H1 (cell line): ENCODE data around the gene GALNT17. TPM values are rescaled to one million over a fixed set of nuclear protein-coding genes. Genes with fewer than 3 reads are reported as not detected.

Experiments used
- ASH2L ChIP-seq: fragments of 200-600, 300-600 bp; sonication (generic); IDR thresholded peaks from one replicate; pipeline ENCODE4 v1.7.1; 2017; ENCODE audit warnings: low read length
- BACH1 ChIP-seq: IDR thresholded peaks from 2 replicates; pipeline ENCODE4 v1.6.1; 2012; ENCODE audit warnings: low read length, improper control_type of control experiment
- CEBPB ChIP-seq: IDR thresholded peaks from 2 replicates; pipeline ENCODE4 v1.6.1; 2012; ENCODE audit warnings: low read depth, low read length
- CHD7 ChIP-seq: fragments of 300-600 bp; sonication (generic); IDR thresholded peaks from 2 replicates; pipeline ENCODE4 v1.7.1; 2012; ENCODE audit warnings: low read length, moderate library complexity, mild to moderate bottlenecking, inconsistent platforms; ENCODE audit not compliant: insufficient replicate concordance
- CREB1 ChIP-seq: IDR thresholded peaks from 2 replicates; pipeline ENCODE4 v1.6.1; 2012; ENCODE audit warnings: inconsistent platforms
- EGR1 ChIP-seq: IDR thresholded peaks from 2 replicates; pipeline ENCODE4 v1.6.1; 2011; ENCODE audit warnings: low read depth, low read length, borderline replicate concordance
- FOSL1 ChIP-seq: IDR thresholded peaks from 2 replicates; pipeline ENCODE4 v1.6.1; 2011; ENCODE audit warnings: mild to moderate bottlenecking, low read depth, low read length, moderate library complexity; ENCODE audit not compliant: insufficient read depth
- HDAC2 ChIP-seq, 2 experiments: fragments of 300-600 bp in 1 of 2; sonication (generic) in 1 of 2; IDR thresholded peaks; 2 replicates each; pipeline ENCODE4 v1.6.1; 2011 to 2012; ENCODE audit warnings: low read depth in 2 of 2, low read length in 2 of 2, mild to moderate bottlenecking in 2 of 2, moderate library complexity in 2 of 2, borderline replicate concordance in 1 of 2, inconsistent platforms in 1 of 2
- MAFK ChIP-seq: IDR thresholded peaks from 2 replicates; pipeline ENCODE4 v1.6.1; 2012; ENCODE audit warnings: low read depth, mild to moderate bottlenecking, improper control_type of control experiment, low read length
- NRF1 ChIP-seq: IDR thresholded peaks from 2 replicates; pipeline ENCODE4 v1.6.1; 2011; ENCODE audit warnings: mild to moderate bottlenecking, low read depth, low read length, improper control_type of control experiment
- POLR2A ChIP-seq, 2 experiments: IDR thresholded peaks; 1 replicate in 1 of 2; 2 replicates in 1 of 2; pipeline ENCODE4 v1.6.1; 2011; ENCODE audit warnings: low read depth in 2 of 2, low read length in 2 of 2, mild to moderate bottlenecking in 2 of 2; ENCODE audit errors: control extremely low read depth in 1 of 2
- POU5F1 ChIP-seq: IDR thresholded peaks from 2 replicates; pipeline ENCODE4 v1.6.1; 2011; ENCODE audit warnings: low read depth, mild to moderate bottlenecking, low read length, moderate library complexity
- SIX5 ChIP-seq: IDR thresholded peaks from 2 replicates; pipeline ENCODE4 v1.6.1; 2011; ENCODE audit warnings: mild to moderate bottlenecking, low read depth, low read length
- polyA plus RNA-seq, 7 experiments: library from polyadenylated mRNA; depleted of rRNA in 3 of 7; stranded (reverse) in 5 of 7; unstranded in 2 of 7; fragments of >200 nt in 5 of 7; fragments of 200-250 nt in 2 of 7; gene quantifications; 1 replicate in 5 of 7; 2 replicates in 1 of 7; 4 replicates in 1 of 7; pipeline versions ENCODE4 v1.2.1 to v1.2.3, GENCODE V29; 2011 to 2013; ENCODE audit warnings: missing spikeins in 2 of 7, mixed read lengths in 2 of 7
- total RNA-seq: library from RNA; stranded (reverse); fragmentation: NEBNext Ultra II Directional; extraction: Animal tissue kit (Norgen Biotek cat#: 25700); gene quantifications from 2 replicates; pipeline ENCODE4 v1.2.1, GENCODE V29; 2021

Gene GALNT17
- total and polyA plus RNA-seq, 2 of the 8 experiments (the other 6 are each of a cell fraction or from before 2014, with no cell fraction given) = 37.7 to 47.0 TPM

- 0 out of 4 replicates have a peak, but pooled peaks have one; percentile 8 to 73 for TF ChIP-seq HDAC2 (IDR thresholded peaks at IDR 0.05; ENCODE audit: borderline replicate concordance in 1 of 2, low read depth in 2 of 2, low read length in 2 of 2)
- no peak for TF ChIP-seq NRF1
- peak; percentile 47 for TF ChIP-seq CHD7
- no peak for TF ChIP-seq MAFK
- 0 out of 2 replicates have a peak, but pooled peaks have one; percentile 7 for TF ChIP-seq POU5F1
- no peak for TF ChIP-seq SIX5
- no peak for TF ChIP-seq CREB1
- TF ChIP-seq FOSL1 = no peak
- no peak for TF ChIP-seq POLR2A (IDR thresholded peaks at IDR 0.05; ENCODE audit: control extremely low read depth in 1 of 2, low read depth in 2 of 2, low read length in 2 of 2)
- peak; percentile 12 for TF ChIP-seq ASH2L
- no peak for TF ChIP-seq BACH1
- no peak for TF ChIP-seq CEBPB
- no peak for TF ChIP-seq EGR1
Measured at GRCh38 chr7:71465741-71466189, 333.8 kb downstream of the GALNT17 start (continued).
